Stromal cell of bone marrow (primary cell): ENCODE data around the gene CABYR.

Source experiments
- DNase-seq: peaks from one replicate; pipeline ENCODE4 v3.0.0-alpha.2; 2012; ENCODE audit warnings: low read depth

Gene CABYR

DNA sequence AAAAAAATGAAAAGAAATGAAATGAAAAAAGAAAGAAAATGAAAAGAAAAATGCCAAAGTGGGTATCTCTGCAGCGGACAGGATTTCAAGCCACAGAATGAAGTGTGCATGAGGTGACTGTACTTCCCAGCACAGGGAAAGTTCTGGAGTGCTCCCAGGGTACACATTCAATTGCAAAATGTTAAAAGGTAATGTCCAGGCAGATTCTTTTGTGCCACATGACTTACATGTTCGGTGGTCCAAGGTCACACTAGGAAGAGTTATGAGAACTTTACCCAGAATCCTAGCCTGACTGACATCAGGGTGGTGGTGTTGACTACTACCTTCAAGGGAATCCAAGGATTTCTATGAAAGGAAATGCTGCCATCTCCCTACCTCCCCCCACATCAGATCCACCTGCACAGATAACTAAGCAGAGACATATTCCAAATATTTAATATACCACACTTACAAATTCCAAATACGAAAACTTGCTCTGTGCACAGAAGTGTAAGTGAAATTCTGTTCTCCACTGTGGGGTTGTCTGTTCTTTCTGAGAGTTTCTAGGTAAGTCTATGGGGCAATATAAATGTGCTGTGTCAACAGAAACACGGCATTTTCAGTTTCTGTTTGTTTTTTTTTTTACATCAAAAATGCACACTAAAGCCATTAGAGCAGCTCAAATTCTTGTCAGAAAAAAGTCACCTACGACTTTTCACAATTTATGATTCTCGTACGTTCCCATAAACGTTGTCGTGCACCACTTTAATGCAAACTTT lies 56.6 kb downstream of the CABYR start:
- DNase-seq, result no peak

DNA sequence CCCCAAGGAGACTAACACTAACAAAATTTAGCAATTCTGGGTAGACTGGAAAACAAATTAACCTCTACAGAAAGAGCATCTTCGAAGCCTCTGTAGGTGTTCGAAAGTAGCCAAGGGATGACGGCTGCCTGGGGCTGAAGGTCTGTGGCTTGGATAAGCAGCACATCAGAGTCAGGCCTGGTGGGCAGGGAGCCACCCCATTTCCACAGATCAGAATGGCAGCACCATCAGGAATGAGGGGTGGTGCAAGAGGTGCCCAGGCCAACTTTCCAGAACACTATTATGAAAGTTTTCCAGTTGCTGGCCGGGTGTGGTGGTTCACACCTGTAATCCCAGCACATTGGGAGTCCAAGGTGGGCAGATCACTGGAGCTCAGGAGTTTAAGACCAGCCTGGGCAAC lies 57.9 kb downstream of the CABYR start:
- no peak for DNase-seq

DNA sequence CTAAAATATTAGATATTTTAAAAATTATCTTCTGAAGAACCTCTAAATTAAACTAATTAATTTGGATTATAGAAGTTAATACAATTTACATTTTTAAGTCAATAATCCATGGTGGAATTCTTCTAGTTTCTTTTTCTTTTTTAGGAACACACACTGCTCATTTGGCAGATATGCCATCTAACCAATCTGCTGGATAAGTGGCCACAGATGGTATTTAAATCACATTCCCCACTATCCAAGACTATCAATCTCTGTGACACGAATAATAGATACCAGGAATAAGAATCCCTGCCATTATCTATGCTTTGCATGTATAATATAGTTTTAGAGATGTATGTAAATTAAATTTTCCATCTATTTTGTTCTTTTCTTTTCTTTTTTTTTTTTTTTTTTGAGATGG lies 58.5 kb downstream of the CABYR start:
- no peak for DNase-seq

DNA sequence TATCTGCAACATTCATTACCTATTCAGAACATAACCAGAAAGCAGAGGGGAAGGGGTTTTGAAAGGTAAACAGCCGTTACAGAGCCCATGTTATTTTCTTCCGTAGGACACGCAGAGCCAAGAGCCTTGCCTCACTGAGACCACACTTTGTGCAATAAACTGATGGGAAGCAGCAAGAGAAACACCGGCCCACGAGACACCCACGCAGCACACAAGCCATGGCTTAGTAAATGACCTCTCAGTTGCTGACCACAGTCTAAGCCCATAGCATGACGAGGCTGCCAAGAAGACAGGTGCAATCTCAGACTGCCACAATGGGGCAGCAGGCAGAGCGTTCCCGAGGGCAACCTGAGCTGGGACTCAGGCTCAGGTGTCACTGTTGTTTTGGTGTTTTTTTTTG lies 59.6 kb downstream of the CABYR start:
- no peak for DNase-seq

DNA sequence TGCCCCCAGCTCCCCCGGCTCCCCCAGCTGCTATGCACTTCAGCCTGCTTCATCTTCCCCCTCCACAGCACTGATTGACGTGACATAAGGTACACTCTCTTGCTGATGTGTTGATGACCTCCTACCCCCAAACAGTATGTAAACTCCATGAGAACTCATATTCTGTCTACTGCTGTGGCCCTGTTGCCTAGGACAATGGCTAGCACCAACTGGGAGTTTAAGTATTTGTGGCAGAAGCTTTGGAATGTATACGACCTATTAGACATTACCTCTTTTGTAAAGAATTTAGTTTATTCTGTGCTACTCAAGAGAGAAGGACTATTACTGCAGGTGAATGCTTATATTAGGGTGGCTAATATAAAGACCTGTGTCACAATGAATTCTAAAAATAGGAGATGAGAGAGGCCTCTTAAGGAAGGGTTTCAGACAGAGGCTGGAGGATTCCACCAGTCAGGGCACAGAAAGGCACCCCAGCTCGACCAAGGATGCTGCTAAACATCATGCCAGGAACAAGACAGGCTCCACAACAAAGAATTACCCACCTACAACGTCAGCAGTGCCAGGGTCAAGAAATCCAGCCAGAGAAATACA lies 60.6 kb downstream of the CABYR start:
- DNase-seq, result no peak

- DNase-seq, result no peak
Observed at GRCh38 chr18:24200494-24201290, 61.8 kb downstream of the CABYR start.

DNA sequence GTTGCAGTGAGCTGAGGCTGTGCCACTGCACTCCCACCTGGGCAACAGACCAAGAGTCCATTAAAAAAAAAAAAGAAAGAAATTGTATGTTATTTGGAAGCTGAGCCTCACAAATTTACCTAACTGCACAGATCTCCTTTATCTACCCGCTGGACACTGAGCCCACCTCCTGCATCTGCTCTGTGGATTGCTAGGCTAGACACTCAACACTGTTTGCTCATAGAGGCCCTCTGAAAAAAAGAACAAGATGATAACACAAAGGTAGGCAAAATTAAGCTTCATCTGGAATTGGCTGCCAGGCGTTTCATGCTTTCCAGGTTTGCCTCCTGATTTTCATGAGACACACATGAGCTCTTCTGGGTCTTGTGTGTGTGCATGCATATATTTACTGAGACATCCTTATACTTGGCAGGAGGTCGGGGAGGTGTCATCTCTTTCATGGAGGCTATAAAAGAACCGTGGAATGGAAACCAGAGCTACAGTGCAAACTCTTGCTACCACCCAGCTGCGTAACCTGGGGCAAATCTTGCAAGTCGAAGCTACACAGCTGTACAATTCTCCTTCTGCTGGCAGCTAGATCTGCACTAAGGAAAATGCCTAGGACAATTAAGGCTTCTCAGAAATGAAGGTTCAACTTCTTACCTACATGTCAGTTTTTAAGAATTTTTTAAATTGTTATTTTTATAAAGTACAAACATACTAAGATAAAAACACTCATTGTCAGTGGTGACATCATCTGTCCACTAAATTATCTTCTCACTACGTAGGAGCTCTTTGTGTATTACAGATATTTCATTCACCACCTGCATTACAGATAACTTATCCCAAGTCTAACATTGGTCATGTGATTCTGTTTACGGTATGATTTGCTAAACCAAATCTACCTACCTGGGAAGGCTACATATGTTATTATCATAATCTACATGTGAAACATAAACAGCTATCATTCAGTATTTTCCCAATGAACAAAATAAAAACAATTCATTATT lies 63.1 kb downstream of the CABYR start:
- no peak for DNase-seq

DNA sequence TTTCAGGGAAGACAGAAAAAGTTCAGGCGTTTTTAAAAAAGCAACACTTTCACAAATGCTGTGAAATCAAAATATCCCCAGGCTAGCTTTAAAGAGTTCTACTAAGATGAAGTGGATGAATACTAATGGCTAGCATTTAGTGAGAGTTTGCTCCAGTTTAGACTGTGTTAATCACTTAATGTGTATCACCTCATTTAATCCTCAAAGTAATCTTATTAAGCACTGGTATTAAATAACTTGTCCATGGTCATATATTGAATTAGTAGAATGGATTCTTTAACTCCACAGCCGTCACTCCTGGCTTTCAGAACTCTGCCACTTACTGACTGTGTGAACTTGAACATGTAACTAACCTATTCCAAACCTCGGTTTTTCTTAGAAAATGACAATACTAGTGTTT lies 66.0 kb downstream of the CABYR start:
- no peak for DNase-seq

- DNase-seq, result no peak
Observed at GRCh38 chr18:24208270-24209035, 69.6 kb downstream of the CABYR start.

GRCh38 chr18:24209558-24209957 lies 70.7 kb downstream of the CABYR start:
- DNase-seq, result no peak
